DND-41 (cell line): ENCODE results near the gene PRDM2.

ENCODE experiments used
- CTCF ChIP-seq: IDR thresholded peaks from 2 replicates; pipeline ENCODE4 v1.5.1; 2012; ENCODE audit warnings: borderline replicate concordance, low read length, moderate library complexity, mild to moderate bottlenecking; ENCODE audit not compliant: poor library complexity, severe bottlenecking; ENCODE audit errors: extremely low read depth
- EZH2 ChIP-seq: IDR thresholded peaks from 3 replicates; pipeline ENCODE4 v1.6.1; 2012; ENCODE audit warnings: borderline replicate concordance, low read depth, mild to moderate bottlenecking, moderate library complexity, low read length, inconsistent platforms; ENCODE audit not compliant: severe bottlenecking

GRCh38 chr1:13865851-13866250 is 165.9 kb downstream of the PRDM2 start:
- TF ChIP-seq CTCF (no peak), EZH2 (no peak)
